Subcutaneous abdominal adipose tissue (tissue), 5 donors: ENCODE results near the gene TACSTD2.

Experiments
- H3K27ac ChIP-seq: one replicate; pipeline ENCODE4 v1.7.0; 2013; ENCODE audit warnings: low read depth, mild to moderate bottlenecking, inconsistent platforms, low read length, moderate library complexity
- H3K27me3 ChIP-seq, 5 donors: one replicate each; pipeline ENCODE4 v1.7.0; 2013; ENCODE audit warnings: low read length in 5 of 5, inconsistent platforms in 1 of 5; ENCODE audit not compliant: control insufficient read depth in 5 of 5, insufficient read depth in 4 of 5
- H3K36me3 ChIP-seq, 5 donors: one replicate each; pipeline ENCODE4 v1.7.0; 2013; ENCODE audit warnings: low read length in 5 of 5; ENCODE audit not compliant: control insufficient read depth in 5 of 5, insufficient read depth in 5 of 5
- H3K4me1 ChIP-seq, 5 donors: one replicate each; pipeline ENCODE4 v1.7.0; 2013; ENCODE audit warnings: low read length in 5 of 5, mild to moderate bottlenecking in 3 of 5, moderate library complexity in 1 of 5; ENCODE audit not compliant: control insufficient read depth in 5 of 5, insufficient read depth in 5 of 5
- H3K4me3 ChIP-seq, 5 donors: one replicate each; pipeline ENCODE4 v1.7.0; 2013; ENCODE audit warnings: low read length in 5 of 5, low read depth in 1 of 5
- H3K9ac ChIP-seq, 5 donors: one replicate each; pipeline ENCODE4 v1.7.0; 2013; ENCODE audit warnings: low read length in 5 of 5, mild to moderate bottlenecking in 4 of 5, moderate library complexity in 3 of 5
- H3K9me3 ChIP-seq, 5 donors: one replicate each; pipeline ENCODE4 v1.7.0; 2013; ENCODE audit warnings: low read length in 5 of 5; ENCODE audit not compliant: control insufficient read depth in 5 of 5
- donor health status: healthy.
- donor health status: healthy.
- donor health status: healthy.
- donor health status: healthy.
- donor health status: healthy.

The TACSTD2 gene

GRCh38 chr1:58580186-58580585, 3.1 kb upstream of the TACSTD2 start:
- no peaks in the 10 kb centered on the region for H3K9me3 ChIP-seq
- no peak overlapping the region for H3K4me3 ChIP-seq
- peaks cover 5 to 19% (median 18%) of the 10 kb centered on the region in 5 donors for H3K27me3 ChIP-seq
- peaks cover 0 to 43% (median 36%) of the 10 kb centered on the region in 5 donors for H3K4me1 ChIP-seq
- no peaks in the 10 kb centered on the region for H3K36me3 ChIP-seq
- H3K9ac ChIP-seq = no peak overlapping the region
- no peak overlapping the region for H3K27ac ChIP-seq

GRCh38 chr1:58577654-58578030, 590 bp upstream of the TACSTD2 start:
- Histone ChIP-seq H3K9ac (no peak overlapping the region), H3K27me3 (peaks cover 5 to 30% (median 28%) of the 10 kb centered on the region in 5 donors), H3K4me3 (peak overlapping the region in 2 of 5 donors; percentile 13 to 62), H3K9me3 (no peaks in the 10 kb centered on the region), H3K27ac (no peak overlapping the region), H3K4me1 (peaks cover 0 to 27% (median 18%) of the 10 kb centered on the region in 5 donors), H3K36me3 (no peaks in the 10 kb centered on the region)

GRCh38 chr1:58576325-58576726, 726 bp downstream of the TACSTD2 start:
- peaks cover 0 to 27% (median 18%) of the 10 kb centered on the region in 5 donors for H3K4me1 ChIP-seq
- no peaks in the 10 kb centered on the region for H3K36me3 ChIP-seq
- no peak overlapping the region for H3K27ac ChIP-seq
- H3K9ac ChIP-seq = no peak overlapping the region
- H3K27me3 ChIP-seq = peaks cover 5 to 35% (median 30%) of the 10 kb centered on the region in 5 donors
- H3K4me3 ChIP-seq = peak overlapping the region in 4 of 5 donors; percentile 22 to 62 (median 38)
- H3K9me3 ChIP-seq = no peaks in the 10 kb centered on the region

GRCh38 chr1:58575551-58576324, 1.3 kb downstream of the TACSTD2 start:
- H3K4me3 ChIP-seq = peak overlapping the region in 4 of 5 donors; percentile 22 to 62 (median 38)
- no peaks in the 10 kb centered on the region for H3K36me3 ChIP-seq
- no peak overlapping the region for H3K9ac ChIP-seq
- peaks cover 0 to 27% (median 18%) of the 10 kb centered on the region in 5 donors for H3K4me1 ChIP-seq
- H3K27me3 ChIP-seq = peaks cover 5 to 37% (median 30%) of the 10 kb centered on the region in 5 donors
- H3K27ac ChIP-seq = no peak overlapping the region
- H3K9me3 ChIP-seq = no peaks in the 10 kb centered on the region

GRCh38 chr1:58574816-58575215, 2.2 kb downstream of the TACSTD2 start:
- no peak overlapping the region for H3K9ac ChIP-seq
- H3K4me1 ChIP-seq = peaks cover 0 to 27% (median 18%) of the 10 kb centered on the region in 5 donors
- no peaks in the 10 kb centered on the region for H3K36me3 ChIP-seq
- no peak overlapping the region for H3K27ac ChIP-seq
- no peak overlapping the region for H3K4me3 ChIP-seq
- H3K9me3 ChIP-seq = no peaks in the 10 kb centered on the region
- peaks cover 5 to 37% (median 30%) of the 10 kb centered on the region in 5 donors for H3K27me3 ChIP-seq

GRCh38 chr1:58573705-58574591, 3.1 kb downstream of the TACSTD2 start:
- H3K27me3 ChIP-seq = peaks cover 5 to 37% (median 30%) of the 10 kb centered on the region in 5 donors
- no peaks in the 10 kb centered on the region for H3K36me3 ChIP-seq
- no peak overlapping the region for H3K27ac ChIP-seq
- no peaks in the 10 kb centered on the region for H3K9me3 ChIP-seq
- H3K4me1 ChIP-seq = peaks cover 0 to 27% (median 18%) of the 10 kb centered on the region in 5 donors
- H3K9ac ChIP-seq = no peak overlapping the region
- no peak overlapping the region for H3K4me3 ChIP-seq

GRCh38 chr1:58573138-58573537, 3.9 kb downstream of the TACSTD2 start:
- Histone ChIP-seq H3K36me3 (no peaks in the 10 kb centered on the region), H3K9me3 (no peaks in the 10 kb centered on the region), H3K9ac (no peak overlapping the region), H3K27me3 (peaks cover 5 to 37% (median 30%) of the 10 kb centered on the region in 5 donors), H3K4me1 (peaks cover 0 to 24% (median 18%) of the 10 kb centered on the region in 5 donors), H3K27ac (no peak overlapping the region), H3K4me3 (no peak overlapping the region)

- Histone ChIP-seq H3K36me3 (no peaks in the 10 kb centered on the region), H3K27me3 (peaks cover 5 to 37% (median 30%) of the 10 kb centered on the region in 5 donors), H3K9me3 (no peaks in the 10 kb centered on the region), H3K27ac (no peak overlapping the region), H3K4me3 (no peak overlapping the region), H3K4me1 (peaks cover 0 to 21% (median 17%) of the 10 kb centered on the region in 5 donors), H3K9ac (no peak overlapping the region)
These were observed 4.4 kb downstream of the TACSTD2 start for GRCh38 chr1:58572690-58573089.

GRCh38 chr1:58571616-58572015, 5.4 kb downstream of the TACSTD2 start:
- Histone ChIP-seq H3K36me3 (no peaks in the 10 kb centered on the region), H3K9ac (no peak overlapping the region), H3K9me3 (no peaks in the 10 kb centered on the region), H3K4me1 (peaks cover 0 to 10% (median 8%) of the 10 kb centered on the region in 5 donors), H3K27me3 (peaks cover 5 to 28% (median 23%) of the 10 kb centered on the region in 5 donors), H3K27ac (no peak overlapping the region), H3K4me3 (no peak overlapping the region)
